Fibroblast of lung (primary cell): ENCODE measurements around the gene CAMK2G.
"Not testable (repeated sequence)": the region's sequence is repeated elsewhere in the genome, so short reads cannot be mapped to it uniquely, and the experiment has no call there.

Experiments
- EZH2 ChIP-seq: IDR thresholded peaks from 2 replicates; pipeline ENCODE4 v1.5.1; 2012; ENCODE audit warnings: low read length, control low read depth, mild to moderate bottlenecking; ENCODE audit errors: missing control alignments
- TF ChIP-seq, protein P1 (sequence below), 2 donors: IDR thresholded peaks in 1 of 2; conservative IDR thresholded peaks in 1 of 2; 1 replicate in 1 of 2; 2 replicates in 1 of 2; pipeline ENCODE4 v1.5.1; 2011 to 2012; ENCODE audit warnings: low read length in 2 of 2, control low read depth in 1 of 2, inconsistent platforms in 1 of 2, low read depth in 1 of 2, mild to moderate bottlenecking in 1 of 2

DNA sequence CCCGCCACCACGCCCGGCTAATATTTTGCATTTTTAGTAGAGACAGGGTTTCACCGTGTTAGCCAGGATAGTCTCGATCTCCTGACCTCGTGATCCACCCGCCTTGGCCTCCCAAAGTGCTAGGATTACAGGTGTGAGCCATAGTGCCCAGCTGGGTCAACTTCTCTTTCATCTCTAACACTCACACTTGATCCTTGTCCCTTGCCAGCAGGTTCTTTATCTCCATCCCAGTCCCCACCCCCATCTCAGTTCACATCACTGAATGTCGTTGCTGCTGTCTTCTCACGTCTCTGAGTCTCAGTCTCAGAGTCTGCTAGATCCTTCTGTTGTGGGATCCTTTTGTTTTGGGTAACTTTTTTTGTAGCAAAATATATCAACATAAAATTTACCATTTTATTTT is 21.0 kb upstream of the CAMK2G start:
- TF ChIP-seq, protein P1, sequence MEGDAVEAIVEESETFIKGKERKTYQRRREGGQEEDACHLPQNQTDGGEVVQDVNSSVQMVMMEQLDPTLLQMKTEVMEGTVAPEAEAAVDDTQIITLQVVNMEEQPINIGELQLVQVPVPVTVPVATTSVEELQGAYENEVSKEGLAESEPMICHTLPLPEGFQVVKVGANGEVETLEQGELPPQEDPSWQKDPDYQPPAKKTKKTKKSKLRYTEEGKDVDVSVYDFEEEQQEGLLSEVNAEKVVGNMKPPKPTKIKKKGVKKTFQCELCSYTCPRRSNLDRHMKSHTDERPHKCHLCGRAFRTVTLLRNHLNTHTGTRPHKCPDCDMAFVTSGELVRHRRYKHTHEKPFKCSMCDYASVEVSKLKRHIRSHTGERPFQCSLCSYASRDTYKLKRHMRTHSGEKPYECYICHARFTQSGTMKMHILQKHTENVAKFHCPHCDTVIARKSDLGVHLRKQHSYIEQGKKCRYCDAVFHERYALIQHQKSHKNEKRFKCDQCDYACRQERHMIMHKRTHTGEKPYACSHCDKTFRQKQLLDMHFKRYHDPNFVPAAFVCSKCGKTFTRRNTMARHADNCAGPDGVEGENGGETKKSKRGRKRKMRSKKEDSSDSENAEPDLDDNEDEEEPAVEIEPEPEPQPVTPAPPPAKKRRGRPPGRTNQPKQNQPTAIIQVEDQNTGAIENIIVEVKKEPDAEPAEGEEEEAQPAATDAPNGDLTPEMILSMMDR (conservative IDR thresholded peaks at IDR 0.05 in 1 of 2, IDR thresholded peaks at IDR 0.05 in 1 of 2; ENCODE audit: low read depth in 1 of 2, low read length in 2 of 2) = not testable (repeated sequence)
- TF ChIP-seq EZH2 = not testable (repeated sequence)
